Measurements from ENCODE around the gene CANT1. TPM values are rescaled to one million over a fixed set of nuclear protein-coding genes. Genes with fewer than 3 reads are reported as not detected.
A peak's percentile ranks its signal among the peaks of the same experiment; 100 is the strongest.

CANT1 gene
- total and polyA plus RNA-seq, 2 of the 13 experiments (the other 11 are each of a cell fraction or from before 2014, with no cell fraction given): 34.1 to 42.1 TPM

DNA sequence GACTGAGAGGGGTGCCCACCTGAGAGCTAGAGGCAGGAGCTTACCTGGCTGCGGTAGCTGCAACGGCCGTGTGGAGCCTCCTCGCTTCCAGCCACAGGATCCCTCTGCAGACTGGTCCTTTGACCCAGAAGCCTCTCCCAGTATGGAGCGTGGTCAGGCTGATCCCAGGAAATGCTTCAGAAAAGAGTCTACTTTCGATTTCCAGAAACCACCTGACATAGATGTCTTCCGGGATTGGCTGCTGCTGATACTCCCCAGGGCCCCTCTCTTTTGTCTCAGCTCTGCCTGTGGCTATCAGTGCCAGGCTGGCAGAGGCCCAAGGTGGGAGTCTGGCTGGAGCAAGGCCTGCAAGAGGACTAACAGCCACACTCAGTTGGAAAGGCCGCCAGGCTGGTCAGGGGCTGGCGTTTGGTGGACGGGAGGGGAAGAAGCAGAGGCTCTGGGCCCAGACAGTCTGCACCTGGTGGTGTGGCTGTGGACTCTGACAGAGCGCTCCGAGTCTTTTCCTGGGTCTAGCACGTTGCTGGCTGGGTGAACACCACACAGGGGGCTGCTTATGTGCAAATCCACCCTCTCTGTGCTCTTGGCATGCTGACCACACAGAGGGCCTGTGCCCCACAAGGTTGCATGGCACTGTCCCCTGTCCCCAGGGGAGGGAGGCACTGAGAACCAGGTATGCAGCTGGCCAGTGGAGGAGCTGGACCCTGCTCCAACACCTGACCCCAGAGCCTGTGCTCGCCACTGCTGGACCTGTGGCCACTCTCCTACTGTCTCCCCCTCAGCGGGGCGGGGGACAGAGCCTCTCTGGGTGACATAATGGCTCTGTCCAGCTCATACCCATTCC, 29.6 kb downstream of the CANT1 start, which contains the start of gene LGALS3BP (continued):
- TF ChIP-seq, protein P1, sequence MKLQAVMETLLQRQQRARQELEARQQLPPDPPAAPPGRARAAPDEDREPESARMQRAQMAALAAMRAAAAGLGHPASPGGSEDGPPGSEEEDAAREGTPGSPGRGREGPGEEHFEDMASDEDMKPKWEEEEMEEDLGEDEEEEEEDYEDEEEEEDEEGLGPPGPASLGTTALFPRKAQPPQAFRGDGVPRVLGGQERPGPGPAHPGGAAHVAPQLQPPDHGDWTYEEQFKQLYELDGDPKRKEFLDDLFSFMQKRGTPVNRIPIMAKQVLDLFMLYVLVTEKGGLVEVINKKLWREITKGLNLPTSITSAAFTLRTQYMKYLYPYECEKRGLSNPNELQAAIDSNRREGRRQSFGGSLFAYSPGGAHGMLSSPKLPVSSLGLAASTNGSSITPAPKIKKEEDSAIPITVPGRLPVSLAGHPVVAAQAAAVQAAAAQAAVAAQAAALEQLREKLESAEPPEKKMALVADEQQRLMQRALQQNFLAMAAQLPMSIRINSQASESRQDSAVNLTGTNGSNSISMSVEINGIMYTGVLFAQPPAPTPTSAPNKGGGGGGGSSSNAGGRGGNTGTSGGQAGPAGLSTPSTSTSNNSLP (IDR thresholded peaks at IDR 0.05; ENCODE audit: low read depth, low read length): 0 out of 2 replicates have a peak, but pooled peaks have one; percentile 10
- TF ChIP-seq ZNF143 (CRISPR knock-in tag; IDR thresholded peaks at IDR 0.05): peak; percentile 60
- peak; percentile 91 for TF ChIP-seq KAT8 (CRISPR knock-in tag; IDR thresholded peaks at IDR 0.05)
- TF ChIP-seq, protein P2, sequence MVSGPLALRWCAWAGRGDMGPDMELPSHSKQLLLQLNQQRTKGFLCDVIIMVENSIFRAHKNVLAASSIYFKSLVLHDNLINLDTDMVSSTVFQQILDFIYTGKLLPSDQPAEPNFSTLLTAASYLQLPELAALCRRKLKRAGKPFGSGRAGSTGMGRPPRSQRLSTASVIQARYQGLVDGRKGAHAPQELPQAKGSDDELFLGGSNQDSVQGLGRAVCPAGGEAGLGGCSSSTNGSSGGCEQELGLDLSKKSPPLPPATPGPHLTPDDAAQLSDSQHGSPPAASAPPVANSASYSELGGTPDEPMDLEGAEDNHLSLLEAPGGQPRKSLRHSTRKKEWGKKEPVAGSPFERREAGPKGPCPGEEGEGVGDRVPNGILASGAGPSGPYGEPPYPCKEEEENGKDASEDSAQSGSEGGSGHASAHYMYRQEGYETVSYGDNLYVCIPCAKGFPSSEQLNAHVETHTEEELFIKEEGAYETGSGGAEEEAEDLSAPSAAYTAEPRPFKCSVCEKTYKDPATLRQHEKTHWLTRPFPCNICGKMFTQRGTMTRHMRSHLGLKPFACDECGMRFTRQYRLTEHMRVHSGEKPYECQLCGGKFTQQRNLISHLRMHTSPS (CRISPR knock-in tag; IDR thresholded peaks at IDR 0.05; ENCODE audit: low read depth): peak; percentile 93
- no peak for TF ChIP-seq ZSCAN12 (CRISPR knock-in tag; IDR thresholded peaks at IDR 0.05)
- no peak for TF ChIP-seq ZNF569 (CRISPR knock-in tag; IDR thresholded peaks at IDR 0.05; ENCODE audit: borderline replicate concordance)
- TF ChIP-seq ZFP36L2 (CRISPR knock-in tag; IDR thresholded peaks at IDR 0.05): no peak; the same call in 1 of the 2 replicates
- TF ChIP-seq, protein P3, sequence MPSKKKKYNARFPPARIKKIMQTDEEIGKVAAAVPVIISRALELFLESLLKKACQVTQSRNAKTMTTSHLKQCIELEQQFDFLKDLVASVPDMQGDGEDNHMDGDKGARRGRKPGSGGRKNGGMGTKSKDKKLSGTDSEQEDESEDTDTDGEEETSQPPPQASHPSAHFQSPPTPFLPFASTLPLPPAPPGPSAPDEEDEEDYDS (CRISPR knock-in tag; IDR thresholded peaks at IDR 0.05): peak; percentile 96
- TF ChIP-seq XRCC5 (optimal IDR thresholded peaks at IDR 0.05; ENCODE audit: low read length): peak; percentile 84
- TF ChIP-seq, protein P4, sequence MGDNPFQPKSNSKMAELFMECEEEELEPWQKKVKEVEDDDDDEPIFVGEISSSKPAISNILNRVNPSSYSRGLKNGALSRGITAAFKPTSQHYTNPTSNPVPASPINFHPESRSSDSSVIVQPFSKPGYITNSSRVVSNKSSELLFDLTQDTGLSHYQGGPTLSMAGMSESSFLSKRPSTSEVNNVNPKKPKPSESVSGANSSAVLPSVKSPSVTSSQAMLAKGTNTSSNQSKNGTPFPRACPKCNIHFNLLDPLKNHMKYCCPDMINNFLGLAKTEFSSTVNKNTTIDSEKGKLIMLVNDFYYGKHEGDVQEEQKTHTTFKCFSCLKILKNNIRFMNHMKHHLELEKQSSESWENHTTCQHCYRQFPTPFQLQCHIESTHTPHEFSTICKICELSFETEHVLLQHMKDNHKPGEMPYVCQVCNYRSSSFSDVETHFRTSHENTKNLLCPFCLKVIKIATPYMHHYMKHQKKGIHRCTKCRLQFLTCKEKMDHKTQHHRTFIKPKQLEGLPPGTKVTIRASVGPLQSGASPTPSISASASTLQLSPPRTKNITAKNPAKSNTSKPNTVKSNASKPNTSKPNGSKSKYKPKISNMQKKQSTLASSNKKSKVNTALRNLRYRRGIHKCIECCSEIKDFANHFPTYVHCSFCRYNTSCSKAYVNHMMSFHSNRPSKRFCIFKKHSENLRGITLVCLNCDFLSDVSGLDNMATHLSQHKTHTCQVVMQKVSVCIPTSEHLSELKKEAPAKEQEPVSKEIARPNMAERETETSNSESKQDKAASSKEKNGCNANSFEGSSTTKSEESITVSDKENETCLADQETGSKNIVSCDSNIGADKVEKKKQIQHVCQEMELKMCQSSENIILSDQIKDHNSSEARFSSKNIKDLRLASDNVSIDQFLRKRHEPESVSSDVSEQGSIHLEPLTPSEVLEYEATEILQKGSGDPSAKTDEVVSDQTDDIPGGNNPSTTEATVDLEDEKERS (CRISPR knock-in tag; IDR thresholded peaks at IDR 0.05): no peak
- TF ChIP-seq SRY (CRISPR knock-in tag; IDR thresholded peaks at IDR 0.05): no peak; the same call in 1 of the 2 replicates
- TF ChIP-seq ZNF644 (CRISPR knock-in tag; IDR thresholded peaks at IDR 0.05; ENCODE audit: low read depth): no peak
- TF ChIP-seq REL (CRISPR knock-in tag; conservative IDR thresholded peaks at IDR 0.05): no peak
- TF ChIP-seq SIN3B (IDR thresholded peaks at IDR 0.05; ENCODE audit: low read length): no peak; the same call in 1 of the 2 replicates
- TF ChIP-seq, protein P5, sequence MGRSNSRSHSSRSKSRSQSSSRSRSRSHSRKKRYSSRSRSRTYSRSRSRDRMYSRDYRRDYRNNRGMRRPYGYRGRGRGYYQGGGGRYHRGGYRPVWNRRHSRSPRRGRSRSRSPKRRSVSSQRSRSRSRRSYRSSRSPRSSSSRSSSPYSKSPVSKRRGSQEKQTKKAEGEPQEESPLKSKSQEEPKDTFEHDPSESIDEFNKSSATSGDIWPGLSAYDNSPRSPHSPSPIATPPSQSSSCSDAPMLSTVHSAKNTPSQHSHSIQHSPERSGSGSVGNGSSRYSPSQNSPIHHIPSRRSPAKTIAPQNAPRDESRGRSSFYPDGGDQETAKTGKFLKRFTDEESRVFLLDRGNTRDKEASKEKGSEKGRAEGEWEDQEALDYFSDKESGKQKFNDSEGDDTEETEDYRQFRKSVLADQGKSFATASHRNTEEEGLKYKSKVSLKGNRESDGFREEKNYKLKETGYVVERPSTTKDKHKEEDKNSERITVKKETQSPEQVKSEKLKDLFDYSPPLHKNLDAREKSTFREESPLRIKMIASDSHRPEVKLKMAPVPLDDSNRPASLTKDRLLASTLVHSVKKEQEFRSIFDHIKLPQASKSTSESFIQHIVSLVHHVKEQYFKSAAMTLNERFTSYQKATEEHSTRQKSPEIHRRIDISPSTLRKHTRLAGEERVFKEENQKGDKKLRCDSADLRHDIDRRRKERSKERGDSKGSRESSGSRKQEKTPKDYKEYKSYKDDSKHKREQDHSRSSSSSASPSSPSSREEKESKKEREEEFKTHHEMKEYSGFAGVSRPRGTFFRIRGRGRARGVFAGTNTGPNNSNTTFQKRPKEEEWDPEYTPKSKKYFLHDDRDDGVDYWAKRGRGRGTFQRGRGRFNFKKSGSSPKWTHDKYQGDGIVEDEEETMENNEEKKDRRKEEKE (IDR thresholded peaks at IDR 0.05): no peak
- TF ChIP-seq ZNF556 (CRISPR knock-in tag; IDR thresholded peaks at IDR 0.05; ENCODE audit: borderline replicate concordance): no peak
- no peak for TF ChIP-seq SP2 (CRISPR knock-in tag; IDR thresholded peaks at IDR 0.05)
- TF ChIP-seq SMAD9 (CRISPR knock-in tag; IDR thresholded peaks at IDR 0.05): no peak
- peak; percentile 13; the same call in 1 of the 2 replicates for TF ChIP-seq POGZ (CRISPR knock-in tag; IDR thresholded peaks at IDR 0.05)
- TF ChIP-seq RBFOX2 (IDR thresholded peaks at IDR 0.05; ENCODE audit: low read depth, low read length): peak; percentile 73
